ENCODE measurements around the gene ITGAE. TPM values are rescaled to one million over a fixed set of nuclear protein-coding genes. Genes with fewer than 3 reads are reported as not detected.

ITGAE gene
- total and polyA plus RNA-seq, 2 experiments from 2014 or later, result 11.7 to 44.9 TPM

DNA sequence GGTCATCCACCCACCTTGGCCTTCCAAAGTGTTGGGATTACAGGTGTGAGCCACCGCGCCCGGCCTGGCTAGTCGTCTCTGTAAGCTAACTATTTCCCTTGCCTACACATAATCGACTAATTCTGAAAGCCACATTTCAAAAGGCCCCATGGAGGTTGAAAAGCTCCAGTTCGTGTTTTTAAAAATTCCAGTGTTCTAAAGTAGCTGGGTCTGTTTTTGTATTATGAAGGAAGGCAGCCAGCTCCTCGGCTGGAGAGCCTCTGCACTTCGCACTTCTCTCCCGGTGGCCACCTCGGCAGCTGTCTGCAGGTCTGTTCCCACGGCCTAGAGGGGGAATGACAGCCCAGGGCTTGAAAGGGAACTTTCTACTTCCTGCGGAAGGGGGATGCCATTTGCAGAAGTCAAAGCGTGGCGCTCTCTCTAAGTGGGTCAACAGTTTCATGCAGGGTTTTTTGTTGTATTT, 60.3 kb downstream of the ITGAE start (continued):
- no peak for TF ChIP-seq ZNF462 (CRISPR knock-in tag; IDR thresholded peaks at IDR 0.05)
- TF ChIP-seq EZH2phosphoT487 (IDR thresholded peaks at IDR 0.05; ENCODE audit: unreplicated experiment), result no peak
- TF ChIP-seq, protein P1, sequence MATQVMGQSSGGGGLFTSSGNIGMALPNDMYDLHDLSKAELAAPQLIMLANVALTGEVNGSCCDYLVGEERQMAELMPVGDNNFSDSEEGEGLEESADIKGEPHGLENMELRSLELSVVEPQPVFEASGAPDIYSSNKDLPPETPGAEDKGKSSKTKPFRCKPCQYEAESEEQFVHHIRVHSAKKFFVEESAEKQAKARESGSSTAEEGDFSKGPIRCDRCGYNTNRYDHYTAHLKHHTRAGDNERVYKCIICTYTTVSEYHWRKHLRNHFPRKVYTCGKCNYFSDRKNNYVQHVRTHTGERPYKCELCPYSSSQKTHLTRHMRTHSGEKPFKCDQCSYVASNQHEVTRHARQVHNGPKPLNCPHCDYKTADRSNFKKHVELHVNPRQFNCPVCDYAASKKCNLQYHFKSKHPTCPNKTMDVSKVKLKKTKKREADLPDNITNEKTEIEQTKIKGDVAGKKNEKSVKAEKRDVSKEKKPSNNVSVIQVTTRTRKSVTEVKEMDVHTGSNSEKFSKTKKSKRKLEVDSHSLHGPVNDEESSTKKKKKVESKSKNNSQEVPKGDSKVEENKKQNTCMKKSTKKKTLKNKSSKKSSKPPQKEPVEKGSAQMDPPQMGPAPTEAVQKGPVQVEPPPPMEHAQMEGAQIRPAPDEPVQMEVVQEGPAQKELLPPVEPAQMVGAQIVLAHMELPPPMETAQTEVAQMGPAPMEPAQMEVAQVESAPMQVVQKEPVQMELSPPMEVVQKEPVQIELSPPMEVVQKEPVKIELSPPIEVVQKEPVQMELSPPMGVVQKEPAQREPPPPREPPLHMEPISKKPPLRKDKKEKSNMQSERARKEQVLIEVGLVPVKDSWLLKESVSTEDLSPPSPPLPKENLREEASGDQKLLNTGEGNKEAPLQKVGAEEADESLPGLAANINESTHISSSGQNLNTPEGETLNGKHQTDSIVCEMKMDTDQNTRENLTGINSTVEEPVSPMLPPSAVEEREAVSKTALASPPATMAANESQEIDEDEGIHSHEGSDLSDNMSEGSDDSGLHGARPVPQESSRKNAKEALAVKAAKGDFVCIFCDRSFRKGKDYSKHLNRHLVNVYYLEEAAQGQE (IDR thresholded peaks at IDR 0.05; ENCODE audit: unreplicated experiment), result no peak
- no peak for TF ChIP-seq ZNF114 (CRISPR knock-in tag; IDR thresholded peaks at IDR 0.05)
- TF ChIP-seq STAT1 (IDR thresholded peaks at IDR 0.05; ENCODE audit: unreplicated experiment), result no peak
- no peak for TF ChIP-seq ZNF331 (CRISPR knock-in tag; IDR thresholded peaks at IDR 0.05; ENCODE audit: low read depth)
- TF ChIP-seq, protein P2, sequence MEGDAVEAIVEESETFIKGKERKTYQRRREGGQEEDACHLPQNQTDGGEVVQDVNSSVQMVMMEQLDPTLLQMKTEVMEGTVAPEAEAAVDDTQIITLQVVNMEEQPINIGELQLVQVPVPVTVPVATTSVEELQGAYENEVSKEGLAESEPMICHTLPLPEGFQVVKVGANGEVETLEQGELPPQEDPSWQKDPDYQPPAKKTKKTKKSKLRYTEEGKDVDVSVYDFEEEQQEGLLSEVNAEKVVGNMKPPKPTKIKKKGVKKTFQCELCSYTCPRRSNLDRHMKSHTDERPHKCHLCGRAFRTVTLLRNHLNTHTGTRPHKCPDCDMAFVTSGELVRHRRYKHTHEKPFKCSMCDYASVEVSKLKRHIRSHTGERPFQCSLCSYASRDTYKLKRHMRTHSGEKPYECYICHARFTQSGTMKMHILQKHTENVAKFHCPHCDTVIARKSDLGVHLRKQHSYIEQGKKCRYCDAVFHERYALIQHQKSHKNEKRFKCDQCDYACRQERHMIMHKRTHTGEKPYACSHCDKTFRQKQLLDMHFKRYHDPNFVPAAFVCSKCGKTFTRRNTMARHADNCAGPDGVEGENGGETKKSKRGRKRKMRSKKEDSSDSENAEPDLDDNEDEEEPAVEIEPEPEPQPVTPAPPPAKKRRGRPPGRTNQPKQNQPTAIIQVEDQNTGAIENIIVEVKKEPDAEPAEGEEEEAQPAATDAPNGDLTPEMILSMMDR (conservative IDR thresholded peaks at IDR 0.05; ENCODE audit: low read depth in 2 of 2), result no peak
- TF ChIP-seq, protein P3, sequence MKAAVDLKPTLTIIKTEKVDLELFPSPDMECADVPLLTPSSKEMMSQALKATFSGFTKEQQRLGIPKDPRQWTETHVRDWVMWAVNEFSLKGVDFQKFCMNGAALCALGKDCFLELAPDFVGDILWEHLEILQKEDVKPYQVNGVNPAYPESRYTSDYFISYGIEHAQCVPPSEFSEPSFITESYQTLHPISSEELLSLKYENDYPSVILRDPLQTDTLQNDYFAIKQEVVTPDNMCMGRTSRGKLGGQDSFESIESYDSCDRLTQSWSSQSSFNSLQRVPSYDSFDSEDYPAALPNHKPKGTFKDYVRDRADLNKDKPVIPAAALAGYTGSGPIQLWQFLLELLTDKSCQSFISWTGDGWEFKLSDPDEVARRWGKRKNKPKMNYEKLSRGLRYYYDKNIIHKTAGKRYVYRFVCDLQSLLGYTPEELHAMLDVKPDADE (IDR thresholded peaks at IDR 0.05), result no peak
- no peak for TF ChIP-seq POLR2AphosphoS5 (IDR thresholded peaks at IDR 0.05; ENCODE audit: low read depth)

Data from GM23338 (cell line).